GM19240 (cell line): Measurements from ENCODE around the gene ISM1.

Experiments
- DNase-seq: peaks from one replicate; pipeline ENCODE4 v3.0.0; 2011; ENCODE audit warnings: low spot score; ENCODE audit not compliant: insufficient read length

The ISM1 gene

DNA sequence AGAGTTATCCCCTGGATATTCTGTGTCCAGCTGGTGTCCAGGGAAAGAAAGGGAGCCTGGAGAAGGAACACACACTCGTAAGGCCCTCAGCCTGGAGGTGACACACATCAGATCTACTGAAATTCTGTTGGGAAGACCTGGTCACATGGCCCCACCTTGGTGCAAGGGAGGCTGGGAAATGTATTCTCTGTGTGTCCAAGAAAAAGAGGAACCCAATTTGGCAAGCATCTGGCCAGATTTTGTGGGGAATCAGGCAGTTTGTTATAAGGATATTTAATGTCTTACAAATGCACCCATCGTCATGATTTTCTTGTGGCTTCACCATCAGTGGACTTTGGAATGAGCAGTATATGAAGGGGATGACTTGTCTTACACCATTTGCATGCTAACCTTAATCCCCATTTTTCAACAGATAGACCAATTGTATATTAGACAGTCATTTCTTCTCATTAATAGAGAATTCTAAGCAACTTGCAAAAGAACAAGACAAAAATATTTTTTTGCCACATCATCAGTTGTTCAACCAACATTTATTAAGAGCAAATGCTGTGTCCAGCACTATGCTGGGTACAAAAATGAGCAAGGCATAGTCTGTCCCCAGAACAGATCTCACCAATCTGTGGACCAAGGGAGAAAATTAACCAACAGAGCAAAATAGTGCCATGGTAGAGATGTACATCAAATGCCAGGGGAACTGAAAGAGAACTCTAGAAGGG is 59.7 kb downstream of the ISM1 start:
- DNase-seq = no peak

DNA sequence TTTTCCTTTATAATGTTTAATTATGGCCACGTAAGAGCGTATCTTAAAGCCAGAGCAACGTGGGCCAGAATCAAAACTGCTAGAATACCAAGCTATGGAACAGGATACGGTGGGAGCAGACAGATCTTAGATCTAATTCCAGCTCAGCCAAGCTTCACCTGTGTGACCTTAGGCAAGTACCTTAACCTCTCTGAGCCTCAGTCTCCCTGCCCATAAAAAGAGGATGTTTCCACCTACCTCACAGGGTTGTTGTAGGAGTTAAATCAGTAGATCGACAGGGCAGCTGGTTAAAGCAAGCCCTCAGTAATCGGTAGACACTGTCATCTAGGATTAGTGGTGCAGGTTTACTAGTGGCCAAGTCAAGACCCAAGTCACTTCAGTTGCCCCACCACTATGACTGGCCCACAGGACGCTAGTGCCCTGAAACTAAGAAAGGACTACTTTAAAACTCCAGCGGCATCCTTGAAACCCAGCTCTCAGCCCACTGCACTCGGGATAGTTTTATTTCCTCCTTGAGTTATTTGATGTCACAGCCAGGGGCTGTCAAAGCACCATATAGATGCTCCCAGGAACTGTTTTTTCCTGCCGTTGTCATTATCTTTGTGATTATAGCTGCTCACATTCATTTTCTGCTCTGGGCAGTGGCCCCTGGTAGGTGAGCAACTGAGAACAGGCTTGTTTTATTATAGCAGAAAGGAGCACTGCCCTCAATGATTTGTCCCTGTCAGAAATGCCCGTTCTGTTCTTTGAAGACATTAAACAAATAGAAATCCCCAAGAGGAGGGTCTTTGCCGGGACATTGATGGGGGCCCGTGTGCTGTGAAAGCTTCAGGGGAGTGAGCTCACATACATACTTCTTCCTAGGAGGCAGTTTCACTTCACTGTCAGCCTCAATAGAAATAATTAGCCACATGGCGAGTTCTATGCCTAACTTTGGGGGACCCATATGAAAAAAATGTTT is 63.1 kb downstream of the ISM1 start:
- no peak for DNase-seq

DNA sequence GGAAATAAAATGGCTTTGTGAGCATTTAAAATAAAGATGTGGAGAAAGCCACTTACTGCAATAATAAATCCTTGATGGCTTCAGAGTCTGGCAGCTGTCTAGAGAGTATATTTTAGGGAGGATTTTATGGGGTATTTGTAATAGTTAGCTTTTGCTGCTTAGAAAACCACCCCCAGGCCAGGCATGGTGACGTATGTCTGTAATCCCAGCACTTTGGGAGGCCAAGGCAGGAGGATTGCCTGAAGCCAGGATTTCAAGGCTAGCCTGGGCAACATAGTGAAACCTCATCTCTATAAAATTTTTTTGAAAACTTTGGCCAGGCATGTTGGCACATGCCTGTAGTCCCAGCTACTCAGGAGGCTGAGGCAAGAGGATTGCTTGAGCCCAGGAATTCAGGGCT is 63.8 kb downstream of the ISM1 start:
- DNase-seq = no peak

DNA sequence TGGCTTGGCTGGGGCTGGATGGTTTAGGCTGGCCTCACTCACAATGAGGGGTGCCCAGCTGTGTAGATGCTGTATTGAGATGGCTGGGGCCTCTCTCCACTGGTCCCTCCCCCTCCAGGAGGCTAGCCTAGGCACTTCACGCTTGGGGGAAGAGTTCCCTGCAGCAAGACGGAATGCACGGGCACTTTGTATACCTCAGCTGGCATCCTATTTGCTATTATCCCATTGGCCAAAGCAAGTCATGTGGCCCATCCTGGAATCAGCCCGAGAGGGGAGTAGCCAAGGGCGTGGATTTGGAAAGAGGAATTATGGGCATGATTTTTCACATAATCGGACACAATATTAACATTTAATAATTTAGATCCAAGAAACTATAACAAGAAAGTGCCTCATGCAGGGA is 64.3 kb downstream of the ISM1 start:
- DNase-seq = no peak

DNA sequence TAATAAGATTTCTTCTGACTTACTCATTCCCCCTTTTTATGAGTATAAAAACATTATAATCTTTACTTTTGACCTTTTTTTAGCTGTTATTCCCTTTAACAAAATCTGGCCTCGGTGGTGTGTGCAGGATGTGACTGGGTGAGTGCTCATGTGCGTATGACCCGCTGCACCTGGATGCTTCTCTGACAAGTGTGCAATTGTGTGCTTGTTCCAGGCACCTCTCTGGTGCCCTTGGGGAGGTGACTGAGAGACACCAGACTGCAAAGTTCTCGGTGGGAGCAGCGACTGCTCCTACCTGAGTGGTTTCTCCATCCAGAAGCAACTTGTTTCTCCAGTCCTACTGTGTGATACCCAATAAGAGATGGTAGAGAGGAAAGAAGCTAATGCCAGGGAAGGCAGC is 65.0 kb downstream of the ISM1 start:
- no peak for DNase-seq

DNA sequence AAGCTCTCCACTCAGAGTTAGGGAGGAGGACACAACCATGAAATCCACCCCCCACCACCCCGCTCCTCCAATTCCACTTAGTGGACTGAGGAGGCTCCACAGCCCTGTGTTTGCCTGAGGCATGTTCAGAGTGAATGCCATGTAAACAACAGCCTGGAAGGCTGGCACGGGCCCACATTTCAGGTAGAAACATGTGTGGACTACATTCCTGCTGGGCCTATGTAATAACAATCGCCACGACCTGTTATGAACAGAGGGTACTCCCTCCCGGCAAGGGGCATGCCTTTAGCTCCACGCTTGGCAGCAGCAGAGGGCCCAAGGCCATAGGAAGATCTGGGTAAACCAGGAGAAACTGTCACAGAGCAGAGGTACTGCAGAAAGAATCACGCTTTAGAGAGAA is 65.5 kb downstream of the ISM1 start:
- DNase-seq = no peak

DNA sequence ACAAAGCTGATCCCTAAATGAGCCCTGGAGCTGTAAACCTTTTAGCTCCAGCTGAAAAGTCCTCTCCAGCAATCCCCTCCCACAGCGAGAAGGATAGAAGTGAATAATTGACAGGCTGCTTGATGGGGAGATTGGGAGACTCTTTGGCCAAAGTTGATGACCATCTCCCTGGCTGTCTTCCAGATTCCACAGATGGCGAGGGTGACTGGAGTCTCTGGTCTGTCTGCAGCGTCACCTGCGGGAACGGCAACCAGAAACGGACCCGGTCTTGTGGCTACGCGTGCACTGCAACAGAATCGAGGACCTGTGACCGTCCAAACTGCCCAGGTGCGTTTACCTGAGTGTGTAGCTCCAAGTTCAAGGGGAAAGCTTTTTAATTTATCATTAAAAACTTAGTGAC is 67.3 kb downstream of the ISM1 start:
- DNase-seq = no peak

DNA sequence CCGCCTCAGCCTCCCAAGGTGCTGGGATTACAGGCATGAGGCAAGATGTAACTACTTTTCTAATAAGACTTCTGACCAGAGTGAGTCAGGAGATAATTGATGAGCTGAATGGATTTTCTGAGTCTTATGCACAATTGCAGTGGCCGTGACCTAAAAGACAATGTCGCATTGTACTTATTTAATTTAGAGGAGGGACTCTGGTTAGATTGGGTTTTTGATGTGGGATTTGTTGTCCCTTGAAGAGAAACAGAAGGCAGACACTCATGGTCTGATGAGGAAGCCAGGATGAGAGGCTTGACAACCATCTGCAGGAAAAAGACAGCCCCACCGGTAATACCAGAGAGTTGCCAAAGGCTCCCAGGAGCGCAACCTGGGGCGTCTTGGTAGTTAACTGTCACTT is 68.0 kb downstream of the ISM1 start:
- DNase-seq = no peak

DNA sequence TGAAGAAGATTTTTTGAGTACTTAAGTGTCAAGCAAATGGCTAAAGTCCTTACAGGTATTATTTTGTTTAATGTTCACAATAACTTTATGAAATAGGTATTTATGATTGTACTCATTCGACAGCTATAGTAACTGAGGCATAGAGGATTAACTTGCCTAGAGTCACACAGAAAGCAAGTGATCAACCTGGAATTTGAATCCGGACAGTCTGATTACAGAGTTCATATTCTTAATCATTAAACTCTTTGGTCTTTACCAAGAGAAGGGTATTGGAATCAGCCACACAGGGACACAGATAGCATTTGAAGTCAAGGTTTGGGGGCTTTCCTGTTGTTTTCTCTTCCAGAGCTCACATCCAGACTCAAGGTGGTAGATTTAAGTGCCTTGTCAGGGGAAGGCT is 69.7 kb downstream of the ISM1 start:
- no peak for DNase-seq

DNA sequence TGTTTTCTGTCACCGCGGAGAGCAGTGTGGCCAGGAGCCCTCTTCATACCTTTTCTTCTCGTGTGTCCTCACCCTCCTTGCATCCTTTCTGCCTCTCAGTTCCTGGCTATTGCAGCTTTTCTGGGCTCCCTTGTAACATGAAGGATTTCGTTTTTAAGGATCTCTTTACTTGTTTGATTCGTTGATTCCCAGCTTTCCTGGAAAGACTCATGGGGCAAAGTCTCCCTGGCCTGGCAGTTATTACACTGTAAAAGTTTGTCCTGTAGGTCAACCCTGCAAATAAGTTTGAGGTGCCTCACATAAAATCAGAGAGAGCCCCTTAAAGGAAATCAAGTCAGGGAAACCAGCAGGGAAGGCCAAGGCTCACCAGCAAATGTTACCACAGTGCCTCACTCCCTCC is 70.1 kb downstream of the ISM1 start:
- DNase-seq = no peak

DNA sequence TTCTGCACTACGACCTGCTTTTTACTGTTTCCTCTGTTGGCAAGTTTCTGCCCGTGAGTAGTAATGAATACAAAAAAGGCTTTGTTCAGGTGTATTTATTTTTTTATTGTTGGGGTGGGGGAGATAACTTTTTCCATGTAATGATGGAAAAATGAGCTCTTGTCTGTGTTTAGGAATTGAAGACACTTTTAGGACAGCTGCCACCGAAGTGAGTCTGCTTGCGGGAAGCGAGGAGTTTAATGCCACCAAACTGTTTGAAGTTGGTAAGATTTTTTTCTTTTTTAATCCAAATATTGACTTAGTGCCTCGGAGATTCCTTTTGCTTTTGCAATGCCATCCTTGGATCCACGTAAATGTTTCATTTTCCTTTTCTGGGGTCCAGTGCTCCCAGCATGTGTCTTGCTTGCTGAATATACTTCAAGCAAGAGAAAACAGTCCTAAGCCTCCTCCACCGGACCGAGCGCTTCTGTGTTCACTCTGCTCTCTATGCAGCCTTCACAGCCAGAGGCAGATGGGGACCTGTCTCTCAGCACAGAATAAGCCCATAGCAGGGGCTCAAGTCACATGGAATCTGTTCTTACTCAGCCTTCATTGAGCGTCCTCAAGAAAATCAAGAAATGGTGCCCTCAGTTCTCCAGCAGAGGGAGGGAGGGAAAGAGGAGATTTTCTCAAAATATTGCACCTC is 71.3 kb downstream of the ISM1 start:
- DNase-seq = no peak

DNA sequence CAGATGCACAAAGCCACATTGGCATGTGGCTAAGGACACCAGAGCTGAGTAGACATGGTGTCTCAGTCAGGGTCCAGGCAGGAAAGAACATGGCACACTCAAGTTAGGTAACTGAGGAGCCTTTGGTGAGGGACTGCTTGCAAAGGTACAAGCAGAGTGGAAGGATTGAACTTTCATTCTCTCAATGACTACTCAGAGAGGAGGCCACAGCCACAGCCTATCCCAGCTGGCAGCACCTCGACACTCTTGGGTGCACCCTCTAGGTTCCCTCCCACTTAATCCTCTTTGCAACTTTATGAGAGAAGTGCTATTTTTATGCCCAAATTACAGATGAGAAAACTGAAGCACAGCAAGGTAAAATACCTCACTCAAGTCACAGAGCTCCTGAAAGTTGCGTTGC is 73.4 kb downstream of the ISM1 start:
- DNase-seq = no peak

DNA sequence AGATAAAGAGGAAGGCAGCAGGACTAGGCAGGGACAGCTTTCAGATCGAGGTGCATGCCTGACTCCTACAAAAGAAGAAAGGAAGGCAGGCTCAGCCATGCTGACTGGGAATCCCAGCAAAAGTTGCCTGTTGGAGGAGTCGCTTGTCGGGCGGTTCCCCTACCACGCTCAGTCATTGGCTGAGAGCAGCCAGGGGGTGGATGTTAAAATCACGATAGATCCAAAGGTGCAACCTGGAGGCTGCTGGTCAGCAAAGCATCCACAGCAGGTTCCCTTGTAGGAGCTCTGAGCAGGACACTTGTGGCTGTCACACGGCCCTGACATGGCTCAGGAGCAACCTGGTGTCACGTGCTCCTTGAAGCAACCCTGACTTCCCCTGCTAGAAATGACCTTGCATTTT is 74.6 kb downstream of the ISM1 start:
- DNase-seq = no peak

DNA sequence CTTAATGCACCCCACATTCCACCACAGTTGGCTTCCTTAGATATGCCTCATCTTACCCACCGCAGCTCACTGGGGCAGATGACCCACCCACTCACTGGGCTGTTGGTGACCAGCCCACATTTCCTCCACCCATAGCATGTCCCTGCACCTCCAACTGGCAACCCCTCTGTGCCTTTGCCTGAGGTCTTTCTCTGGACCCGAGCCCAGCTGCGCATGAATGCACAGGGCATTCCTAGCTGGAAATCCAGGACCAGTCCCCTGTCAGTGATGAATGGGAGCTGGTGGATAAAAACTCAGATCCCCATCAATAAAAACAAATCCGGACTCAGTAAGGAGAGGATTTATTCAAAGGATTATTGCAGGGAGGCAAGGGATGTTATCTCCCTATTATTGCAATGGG is 75.0 kb downstream of the ISM1 start:
- DNase-seq = no peak

DNA sequence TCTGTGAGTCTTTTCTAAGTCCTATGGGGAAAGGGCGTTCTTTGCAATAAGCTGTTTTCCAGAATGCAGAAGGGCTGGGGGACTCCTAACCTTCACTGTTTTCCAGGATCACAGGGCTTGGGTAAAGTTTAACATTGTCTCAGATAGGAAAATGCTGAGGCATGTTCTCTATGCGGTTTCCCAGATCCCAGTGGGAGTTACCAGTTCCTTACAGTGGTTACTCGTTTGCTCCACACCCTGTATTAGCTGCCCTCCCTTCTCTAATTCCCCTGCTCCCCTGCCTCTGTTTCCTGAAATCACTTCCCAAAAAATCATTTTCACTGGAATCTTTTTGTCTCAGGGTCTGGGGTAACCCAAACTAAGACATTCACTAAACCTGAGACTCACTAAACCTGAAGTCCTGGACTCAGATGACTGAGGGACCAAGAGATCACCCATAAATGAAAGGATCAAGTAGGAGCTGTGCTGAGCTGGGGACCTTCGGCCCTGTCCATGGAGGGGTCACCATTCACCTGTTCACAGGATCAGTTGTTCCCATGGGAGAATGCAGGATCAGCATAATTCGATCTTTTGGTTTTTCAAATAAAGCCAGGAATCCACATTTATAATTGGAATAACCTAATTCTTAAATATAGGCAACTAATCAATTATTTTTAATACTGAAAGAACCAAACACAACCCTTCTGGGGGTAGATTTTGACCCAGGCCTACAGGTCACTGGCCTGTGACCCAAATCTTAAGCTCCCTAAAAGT is 76.2 kb downstream of the ISM1 start:
- no peak for DNase-seq

DNA sequence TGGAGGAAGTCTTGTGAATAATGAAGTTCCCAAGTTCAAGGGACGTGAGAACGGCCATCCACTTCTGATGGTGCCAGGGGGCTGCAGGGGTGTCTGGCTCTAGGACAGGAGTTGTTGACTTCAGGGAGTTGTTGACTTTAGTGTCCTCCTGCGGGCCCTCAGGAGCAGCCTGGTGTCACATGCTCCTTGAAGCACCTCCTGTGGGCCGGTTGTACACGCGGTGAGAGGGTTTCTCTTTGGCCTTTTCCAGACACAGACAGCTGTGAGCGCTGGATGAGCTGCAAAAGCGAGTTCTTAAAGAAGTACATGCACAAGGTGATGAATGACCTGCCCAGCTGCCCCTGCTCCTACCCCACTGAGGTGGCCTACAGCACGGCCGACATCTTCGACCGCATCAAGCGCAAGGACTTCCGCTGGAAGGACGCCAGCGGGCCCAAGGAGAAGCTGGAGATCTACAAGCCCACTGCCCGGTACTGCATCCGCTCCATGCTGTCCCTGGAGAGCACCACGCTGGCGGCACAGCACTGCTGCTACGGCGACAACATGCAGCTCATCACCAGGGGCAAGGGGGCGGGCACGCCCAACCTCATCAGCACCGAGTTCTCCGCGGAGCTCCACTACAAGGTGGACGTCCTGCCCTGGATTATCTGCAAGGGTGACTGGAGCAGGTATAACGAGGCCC is 77.8 kb downstream of the ISM1 start:
- DNase-seq = no peak

DNA sequence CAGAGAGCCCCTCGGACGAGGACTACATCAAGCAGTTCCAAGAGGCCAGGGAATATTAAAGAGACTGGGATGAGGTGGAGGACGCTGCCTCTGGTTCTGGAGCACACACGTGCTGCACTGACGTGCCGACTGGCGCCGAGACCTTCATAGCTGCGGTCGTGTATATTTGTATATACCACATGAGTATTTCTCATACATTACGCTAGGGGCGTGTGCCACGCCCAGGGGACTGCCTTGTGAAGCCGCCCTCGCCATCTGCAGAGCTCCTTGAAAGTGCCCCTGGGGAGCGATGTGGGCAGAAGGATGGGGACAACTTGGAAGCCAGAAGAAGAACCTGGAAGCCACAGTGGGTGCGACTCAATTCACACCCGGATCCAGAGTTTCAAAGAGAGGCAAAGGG is 78.3 kb downstream of the ISM1 start:
- DNase-seq = no peak

DNA sequence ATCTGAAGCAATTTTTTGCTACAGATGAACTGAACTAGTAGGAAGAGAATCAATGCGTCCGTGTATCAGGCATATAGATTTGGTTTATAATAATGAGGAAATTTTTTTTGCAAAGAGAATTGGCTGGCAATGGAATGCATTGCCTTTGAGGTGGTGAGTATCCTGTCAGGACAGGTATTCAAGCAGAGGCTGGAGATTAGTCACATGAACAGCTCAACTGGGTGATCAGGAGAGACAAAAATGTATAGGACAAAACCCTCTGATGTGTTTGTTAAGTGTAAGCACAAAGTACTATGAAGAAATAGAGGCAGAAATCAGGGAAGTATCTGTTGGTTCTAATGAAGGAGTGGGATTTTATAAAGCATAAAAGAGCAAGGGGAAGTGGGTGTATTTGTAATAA is 80.5 kb downstream of the ISM1 start:
- DNase-seq = no peak

DNA sequence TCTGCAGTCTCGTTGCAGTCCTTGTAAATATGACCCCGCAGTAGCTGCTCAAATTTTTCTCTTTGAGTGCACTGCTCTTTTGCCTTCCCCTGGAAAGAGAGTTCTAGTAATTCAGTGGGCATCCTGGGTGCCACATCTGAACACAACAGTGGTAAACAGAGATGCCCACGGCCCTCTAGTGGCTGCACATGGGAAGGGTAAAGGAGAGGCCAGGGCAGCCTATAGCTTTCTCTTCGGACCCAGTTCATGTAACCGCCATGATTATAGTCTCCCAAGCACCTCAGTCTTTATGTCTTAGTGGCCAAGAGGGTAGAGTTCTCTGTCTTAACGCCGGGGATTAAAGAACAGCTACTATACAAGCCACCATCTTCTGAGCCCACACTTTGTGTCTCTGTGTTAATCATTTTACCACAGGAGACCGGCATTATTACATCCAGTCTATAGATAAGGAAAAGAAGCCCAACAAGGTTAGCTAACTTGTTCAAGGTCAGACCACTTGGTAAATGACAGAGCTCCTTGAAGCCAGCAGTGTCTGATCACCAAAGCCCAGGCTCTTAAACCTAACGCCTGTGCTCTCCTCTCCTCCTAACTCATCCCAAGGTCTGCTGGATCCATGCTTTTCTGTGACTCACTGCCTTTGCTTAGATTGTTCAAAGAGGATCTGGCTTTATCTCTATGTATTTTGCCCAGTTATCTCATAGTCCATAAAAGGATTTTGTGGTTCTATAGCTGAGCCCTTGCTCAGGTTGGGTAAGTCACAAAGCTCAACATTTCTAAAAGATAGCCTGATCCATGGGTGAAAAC is 81.8 kb downstream of the ISM1 start:
- DNase-seq = peak; percentile 37

DNA sequence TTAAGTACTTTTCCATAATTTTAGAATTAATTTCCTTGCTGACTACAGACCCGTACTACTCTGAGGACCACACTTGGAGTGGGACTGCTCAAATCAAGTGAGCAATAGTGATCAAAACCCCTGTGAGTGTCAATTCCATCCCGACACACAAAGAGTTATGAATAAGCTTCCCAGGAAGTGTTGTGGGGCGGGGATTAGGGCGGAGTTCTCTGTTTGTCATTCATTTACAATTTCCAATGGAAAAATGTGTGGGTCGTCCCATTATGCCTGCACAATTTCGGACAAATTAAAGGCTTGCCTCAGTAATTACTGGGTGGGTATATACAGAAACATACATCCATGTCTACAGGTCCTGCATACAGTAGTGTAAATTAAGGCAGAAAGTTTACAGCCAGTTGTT is 84.2 kb downstream of the ISM1 start:
- DNase-seq = no peak
